ENCODE results near the gene ANKRD33B. TPM values are rescaled to one million over a fixed set of nuclear protein-coding genes. Genes with fewer than 3 reads are reported as not detected.

Gene ANKRD33B
- total RNA-seq, 1 experiment from 2014 or later = 6.9 TPM

- H3K4me3 Mint-ChIP-seq = peak overlapping the region; percentile 22 to 69; a peak in 4 of 5 replicates
- no peak for TF ChIP-seq CTCF (conservative IDR thresholded peaks at IDR 0.05)
- peaks cover 2 to 5% (median 5%) of the 10 kb centered on the region in 3 experiments; a peak in 4 of 7 replicates for H3K36me3 Mint-ChIP-seq (ENCODE audit: insufficient read depth in 1 of 3, low read depth in 3 of 3)
- Histone ChIP-seq H4K91ac (ENCODE audit: insufficient read length, low read depth, low read length) (no peak overlapping the region), H2BK120ac (ENCODE audit: low read depth, low read length, poor library complexity, severe bottlenecking) (no peak overlapping the region), H3T11ph (ENCODE audit: low read length) (no peak overlapping the region), H2BK5ac (ENCODE audit: insufficient read length, low read length) (no peak overlapping the region), H3K9ac (ENCODE audit: extremely low read depth, insufficient read length, low read length) (no peak overlapping the region), H4K8ac (replicated peaks; ENCODE audit: insufficient read length, low read depth, low read length) (no peak overlapping the region), H2BK20ac (ENCODE audit: low read depth, low read length, poor library complexity, severe bottlenecking) (no peak overlapping the region), H4K20me1 (ENCODE audit: control insufficient read depth, insufficient read depth, insufficient read length) (no peaks in the 10 kb centered on the region), H3K27me3 (ENCODE audit: insufficient read depth, low read length) (no peaks in the 10 kb centered on the region), H3K14ac (ENCODE audit: insufficient read depth, low read length) (peak overlapping the region; percentile 2; the same call in 1 of the 2 replicates), H3K18ac (ENCODE audit: insufficient read length, low read depth, low read length) (no peak overlapping the region), H3K4me2 (ENCODE audit: insufficient read depth, insufficient read length, low read length) (peak overlapping the region; percentile 23), H2BK12ac (ENCODE audit: insufficient read length, low read depth, low read length) (no peak overlapping the region), H4K5ac (ENCODE audit: insufficient read length, low read depth, low read length) (no peak overlapping the region), H3K4ac (ENCODE audit: low read depth, low read length) (no peak overlapping the region), H3K9me3 (ENCODE audit: control insufficient read depth, low read depth, low read length) (no peaks in the 10 kb centered on the region), H3K27ac (ENCODE audit: insufficient read length, low read depth, low read length) (no peak overlapping the region), H3K79me1 (ENCODE audit: insufficient read depth, low read depth, low read length, poor library complexity, severe bottlenecking) (no peaks in the 10 kb centered on the region), H3K23me2 (ENCODE audit: insufficient read length, low read depth, low read length, poor library complexity, severe bottlenecking) (peaks cover 5% of the 10 kb centered on the region), H3K23ac (ENCODE audit: insufficient read length, low read depth, low read length) (no peak overlapping the region), H2BK15ac (ENCODE audit: low read depth, low read length) (no peak overlapping the region), H3K4me1 (ENCODE audit: insufficient read depth, low read length) (peaks cover 17% of the 10 kb centered on the region; the same call in 1 of the 2 replicates), H3K56ac (ENCODE audit: insufficient read length, low read depth, low read length) (no peak overlapping the region), H3K79me2 (ENCODE audit: insufficient read depth, low read length) (peaks cover 5% of the 10 kb centered on the region; the same call in 1 of the 2 replicates), H2AFZ (ENCODE audit: low read length) (no peak overlapping the region), H2AK5ac (ENCODE audit: insufficient read length, low read length) (no peak overlapping the region)
- peak overlapping the region in 2 of 3 experiments; percentile 79 to 89; a peak in 3 of 7 replicates for H3K27ac Mint-ChIP-seq
- H3K4me1 Mint-ChIP-seq = peaks cover 53 to 57% of the 10 kb centered on the region in 2 experiments
- WGBS (ENCODE audit: extremely low coverage, insufficient read length, low lambda C conversion rate) = no CpG with 5 or more reads among the region's 15 CpGs
- DNase-seq = no peak
- H3K9me3 Mint-ChIP-seq = peaks cover 3 to 5% of the 10 kb centered on the region in 2 experiments; a peak in 3 of 5 replicates
- H3K27me3 Mint-ChIP-seq (ENCODE audit: low read depth) = peaks cover 13% of the 10 kb centered on the region
Observed at GRCh38 chr5:10636363-10637142, 72.7 kb downstream of the ANKRD33B start.
